AG04449 (cell line): ENCODE measurements around the gene WDR54.
A peak's percentile ranks its signal among the peaks of the same experiment; 100 is the strongest.

Experiments
- CTCF ChIA-PET: fragments of 350-600 bp; formaldehyde crosslinking; extraction: SDS; loops from one replicate; lab custom pipeline; 2021; ENCODE audit warnings: antibody characterized with exemption; lab: Yijun Ruan, JAX
- POLR2A ChIA-PET: fragments of 400-600, 350-600 bp; formaldehyde crosslinking; extraction: SDS; loops from one replicate; lab custom pipeline; 2020; ENCODE audit warnings: antibody characterized with exemption, inconsistent platforms; lab: Yijun Ruan, JAX
- DNase-seq: peaks from one replicate; pipeline ENCODE4 v3.0.0-alpha.2; 2010; ENCODE audit warnings: low read depth, low spot score
- H3K4me3 ChIP-seq: 2 replicates; pipeline ENCODE4 v1.5.1; 2011; ENCODE audit warnings: low read depth, mild to moderate bottlenecking, control low read depth, low read length
- CTCF ChIP-seq: IDR thresholded peaks from one replicate; pipeline ENCODE4 v1.5.1; 2011; ENCODE audit warnings: mild to moderate bottlenecking, moderate library complexity, low read length, control low read depth, inconsistent platforms; ENCODE audit not compliant: insufficient read depth; ENCODE audit errors: missing control alignments

Gene WDR54

GRCh38 chr2:74436111-74436805 lies 14.7 kb downstream of the WDR54 start:
- H3K4me3 ChIP-seq, result no peak overlapping the region
- DNase-seq, result no peak
- ChIA-PET CTCF (interaction anchor here (1.0 kb wide), 1 partner anchor 101 kb away, joined by 3 read pairs; no protein-coding TSS in a partner anchor), POLR2A (no interaction called here)
- TF ChIP-seq CTCF, result no peak

DNA sequence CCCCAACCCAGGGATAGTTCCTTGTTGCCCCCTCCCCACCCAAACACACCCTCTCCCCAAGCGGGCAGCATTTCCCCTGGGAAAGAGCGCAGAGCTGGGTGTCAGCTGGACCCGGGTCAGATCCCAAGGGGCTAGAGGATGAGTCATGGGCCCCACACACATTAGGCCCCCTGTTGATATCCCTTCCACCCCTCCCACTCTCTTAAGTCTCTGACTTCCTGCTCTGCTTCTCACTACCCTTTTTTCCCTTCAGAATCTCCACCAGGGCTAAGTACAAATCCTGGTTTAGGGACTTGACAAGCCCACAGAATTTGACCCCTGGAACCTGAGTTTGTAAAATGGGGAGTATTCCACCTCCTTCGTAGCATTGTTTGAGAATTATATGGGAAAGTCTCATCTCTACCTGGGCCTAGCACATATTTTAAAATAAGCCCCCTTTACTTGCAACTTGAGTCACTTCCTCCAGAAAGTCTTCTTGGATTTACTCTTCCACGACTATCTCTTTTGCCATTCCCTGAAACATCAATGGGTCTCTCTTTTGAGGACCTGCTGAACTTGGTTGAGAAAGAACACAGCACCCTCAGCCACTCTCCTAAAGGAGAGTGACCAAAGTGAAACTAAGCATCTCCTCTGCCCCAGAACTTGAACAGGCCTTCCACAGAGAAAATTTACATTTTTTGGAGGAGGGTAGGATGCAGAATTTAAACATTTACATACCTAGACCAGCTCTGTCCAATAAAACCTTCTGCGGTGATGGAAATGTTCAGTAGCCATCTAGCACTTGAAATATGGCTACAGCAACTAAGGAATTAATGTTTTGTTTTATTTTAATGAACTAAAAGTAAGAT lies 15.5 kb downstream of the WDR54 start:
- TF ChIP-seq CTCF, result no peak
- CTCF ChIA-PET, result no interaction called here
- POLR2A ChIA-PET, result no interaction called here
- DNase-seq, result no peak
- no peak overlapping the region for H3K4me3 ChIP-seq

DNA sequence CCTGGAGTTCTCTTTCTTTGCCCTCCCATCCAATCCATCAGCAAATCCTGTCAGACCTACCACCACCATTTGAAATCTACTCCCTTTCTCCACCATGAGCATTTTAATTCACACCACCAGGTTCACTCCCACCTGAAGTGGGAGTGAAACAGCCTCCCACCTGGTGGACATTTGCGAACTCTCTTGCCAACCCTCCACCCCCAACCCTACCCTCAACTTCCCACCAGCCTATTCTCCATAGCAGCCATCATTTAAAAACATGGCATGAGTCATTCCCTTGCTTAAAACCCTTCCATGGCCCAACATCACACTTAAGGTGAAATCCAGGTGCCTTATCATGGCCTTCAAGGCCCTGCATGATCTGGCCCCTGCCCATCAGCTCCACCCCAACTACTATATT lies 16.7 kb downstream of the WDR54 start:
- DNase-seq, result no peak
- TF ChIP-seq CTCF, result no peak
- ChIA-PET CTCF (interaction anchor here (2.5 kb wide), 1 partner anchor 10 kb away, joined by 12 read pairs; no protein-coding TSS in a partner anchor), POLR2A (no interaction called here)
- H3K4me3 ChIP-seq, result no peak overlapping the region

- ChIA-PET CTCF (interaction anchor here (1.1 to 2.7 kb wide), 8 partner anchors 8 to 104 kb away, joined by 3 to 16 read pairs (median 8); partner anchors contain the start of genes CCDC142, INO80B and TTC31), POLR2A (interaction anchor here (1.1 kb wide), 1 partner anchor 19 kb away, joined by 8 read pairs; the partner anchor contains the start of gene WBP1)
- TF ChIP-seq CTCF, result no peak
- no peak for DNase-seq
- peak overlapping the region; percentile 71 for H3K4me3 ChIP-seq
Observed at GRCh38 chr2:74439373-74439772, 17.8 kb downstream of the WDR54 start.

- peak overlapping the region; percentile 71 for H3K4me3 ChIP-seq
- ChIA-PET CTCF (interaction anchor here (1.1 to 2.7 kb wide), 9 partner anchors 9 to 105 kb away, joined by 3 to 16 read pairs (median 7); partner anchors contain the start of genes CCDC142, INO80B and TTC31), POLR2A (interaction anchor here (0.6 to 1.1 kb wide), 4 partner anchors 12 to 31 kb away, joined by 3 to 8 read pairs (median 4); partner anchors contain the start of genes INO80B and WBP1)
- no peak for TF ChIP-seq CTCF
- DNase-seq, result no peak
Observed at GRCh38 chr2:74439803-74440377, 18.4 kb downstream of the WDR54 start.
